Nephron (organoid): ENCODE results near the gene GRIN2B.

Experiments
- H3K27ac Mint-ChIP-seq, 3 experiments: 2 replicates each; pipeline ENCODE4 v1.8.0; 2020; ENCODE audit warnings: mixed read lengths in 3 of 3, mild to moderate bottlenecking in 2 of 3, moderate library complexity in 1 of 3
- H3K27me3 Mint-ChIP-seq: 2 replicates; pipeline ENCODE4 v1.8.0; 2021; ENCODE audit warnings: low read depth, mild to moderate bottlenecking, moderate library complexity, mixed read lengths
- H3K36me3 Mint-ChIP-seq: 2 replicates; pipeline ENCODE4 v1.8.0; 2020; ENCODE audit warnings: low read depth, mixed read lengths
- H3K4me1 Mint-ChIP-seq: 2 replicates; pipeline ENCODE4 v1.8.0; 2020; ENCODE audit warnings: mixed read lengths
- H3K4me3 Mint-ChIP-seq, 3 experiments: 2 replicates each; pipeline ENCODE4 v1.8.0; 2020; ENCODE audit warnings: mild to moderate bottlenecking in 3 of 3, mixed read lengths in 3 of 3, moderate library complexity in 2 of 3
- H3K9me3 Mint-ChIP-seq: 2 replicates; pipeline ENCODE4 v1.8.0; 2020; ENCODE audit warnings: mixed read lengths
- TF ChIP-seq, protein P1 (sequence below), 3 experiments: fragments of 200-600 bp; sonication (generic); IDR thresholded peaks; one replicate each; pipeline ENCODE4 v1.5.0; 2021; ENCODE audit warnings: antibody characterized with exemption in 3 of 3; ENCODE audit not compliant: unreplicated experiment in 3 of 3

GRIN2B gene

GRCh38 chr12:13970803-13971202 lies 10.6 kb downstream of the GRIN2B start:
- TF ChIP-seq, protein P1, sequence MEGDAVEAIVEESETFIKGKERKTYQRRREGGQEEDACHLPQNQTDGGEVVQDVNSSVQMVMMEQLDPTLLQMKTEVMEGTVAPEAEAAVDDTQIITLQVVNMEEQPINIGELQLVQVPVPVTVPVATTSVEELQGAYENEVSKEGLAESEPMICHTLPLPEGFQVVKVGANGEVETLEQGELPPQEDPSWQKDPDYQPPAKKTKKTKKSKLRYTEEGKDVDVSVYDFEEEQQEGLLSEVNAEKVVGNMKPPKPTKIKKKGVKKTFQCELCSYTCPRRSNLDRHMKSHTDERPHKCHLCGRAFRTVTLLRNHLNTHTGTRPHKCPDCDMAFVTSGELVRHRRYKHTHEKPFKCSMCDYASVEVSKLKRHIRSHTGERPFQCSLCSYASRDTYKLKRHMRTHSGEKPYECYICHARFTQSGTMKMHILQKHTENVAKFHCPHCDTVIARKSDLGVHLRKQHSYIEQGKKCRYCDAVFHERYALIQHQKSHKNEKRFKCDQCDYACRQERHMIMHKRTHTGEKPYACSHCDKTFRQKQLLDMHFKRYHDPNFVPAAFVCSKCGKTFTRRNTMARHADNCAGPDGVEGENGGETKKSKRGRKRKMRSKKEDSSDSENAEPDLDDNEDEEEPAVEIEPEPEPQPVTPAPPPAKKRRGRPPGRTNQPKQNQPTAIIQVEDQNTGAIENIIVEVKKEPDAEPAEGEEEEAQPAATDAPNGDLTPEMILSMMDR (IDR thresholded peaks at IDR 0.05; ENCODE audit: unreplicated experiment in 3 of 3): no peak
- Mint-ChIP-seq H3K4me1 (peaks cover 19% of the 10 kb centered on the region), H3K4me3 (no peak overlapping the region), H3K27ac (no peak overlapping the region), H3K36me3 (no peaks in the 10 kb centered on the region), H3K27me3 (peaks cover 18% of the 10 kb centered on the region), H3K9me3 (no peaks in the 10 kb centered on the region)

DNA sequence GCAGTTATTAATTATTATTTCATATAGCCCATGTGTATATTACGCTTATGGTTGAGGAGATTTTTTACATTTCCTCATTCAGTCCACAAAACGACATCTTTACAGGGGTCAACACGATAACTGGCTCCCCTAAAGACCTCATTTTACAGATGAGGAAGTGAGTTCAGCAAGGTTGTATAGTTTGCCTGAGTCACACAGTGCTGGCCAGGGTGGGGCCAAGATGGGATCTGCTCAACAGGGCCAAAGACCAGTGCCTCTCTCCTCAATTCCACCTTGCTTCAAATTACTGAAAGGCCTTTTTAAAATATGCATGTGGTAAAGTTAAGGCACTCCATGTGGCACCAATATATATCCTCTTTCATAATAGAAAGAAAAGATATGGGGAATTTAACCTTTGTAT lies 13.1 kb downstream of the GRIN2B start:
- TF ChIP-seq, protein P1 (IDR thresholded peaks at IDR 0.05; ENCODE audit: unreplicated experiment in 3 of 3): no peak
- H3K27ac Mint-ChIP-seq: no peak overlapping the region
- H3K4me3 Mint-ChIP-seq: no peak overlapping the region
- H3K36me3 Mint-ChIP-seq: no peaks in the 10 kb centered on the region
- no peaks in the 10 kb centered on the region for H3K4me1 Mint-ChIP-seq
- H3K27me3 Mint-ChIP-seq: peaks cover 6% of the 10 kb centered on the region
- no peaks in the 10 kb centered on the region for H3K9me3 Mint-ChIP-seq

- Mint-ChIP-seq H3K4me3 (no peak overlapping the region), H3K4me1 (peaks cover 7% of the 10 kb centered on the region), H3K27me3 (peaks cover 2% of the 10 kb centered on the region), H3K9me3 (no peaks in the 10 kb centered on the region), H3K36me3 (no peaks in the 10 kb centered on the region), H3K27ac (no peak overlapping the region)
- TF ChIP-seq, protein P1 (IDR thresholded peaks at IDR 0.05; ENCODE audit: unreplicated experiment in 3 of 3): no peak
Observed at GRCh38 chr12:13964666-13965065, 16.7 kb downstream of the GRIN2B start.

GRCh38 chr12:13962699-13963098 lies 18.7 kb downstream of the GRIN2B start:
- Mint-ChIP-seq H3K36me3 (no peaks in the 10 kb centered on the region), H3K27me3 (peaks cover 4% of the 10 kb centered on the region), H3K27ac (no peak overlapping the region), H3K9me3 (no peaks in the 10 kb centered on the region), H3K4me1 (peaks cover 12% of the 10 kb centered on the region), H3K4me3 (no peak overlapping the region)
- TF ChIP-seq, protein P1 (IDR thresholded peaks at IDR 0.05; ENCODE audit: unreplicated experiment in 3 of 3): peak; percentile 9 to 52 (median 34)

DNA sequence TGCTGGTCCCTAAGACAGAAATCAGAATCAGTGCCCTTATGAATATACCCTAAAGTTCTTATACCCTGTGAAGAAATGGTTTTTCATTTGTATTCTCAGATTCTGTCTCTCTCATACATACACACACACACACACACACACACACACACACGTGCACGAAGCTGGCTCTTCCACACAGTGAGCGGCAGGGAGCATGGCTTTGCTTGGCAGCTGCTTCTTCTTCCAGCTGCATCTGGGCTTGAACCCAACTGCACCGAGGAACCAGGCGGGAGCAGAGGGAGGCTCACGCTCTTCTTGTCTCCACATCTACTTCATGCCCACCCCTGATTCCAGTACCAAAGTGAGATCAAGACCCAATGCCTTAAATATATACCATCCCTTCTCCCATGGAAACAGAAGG lies 19.4 kb downstream of the GRIN2B start:
- TF ChIP-seq, protein P1 (IDR thresholded peaks at IDR 0.05; ENCODE audit: unreplicated experiment in 3 of 3): no peak
- H3K4me3 Mint-ChIP-seq: no peak overlapping the region
- no peak overlapping the region for H3K27ac Mint-ChIP-seq
- no peaks in the 10 kb centered on the region for H3K36me3 Mint-ChIP-seq
- peaks cover 4% of the 10 kb centered on the region for H3K27me3 Mint-ChIP-seq
- H3K9me3 Mint-ChIP-seq: no peaks in the 10 kb centered on the region
- H3K4me1 Mint-ChIP-seq: peaks cover 12% of the 10 kb centered on the region

DNA sequence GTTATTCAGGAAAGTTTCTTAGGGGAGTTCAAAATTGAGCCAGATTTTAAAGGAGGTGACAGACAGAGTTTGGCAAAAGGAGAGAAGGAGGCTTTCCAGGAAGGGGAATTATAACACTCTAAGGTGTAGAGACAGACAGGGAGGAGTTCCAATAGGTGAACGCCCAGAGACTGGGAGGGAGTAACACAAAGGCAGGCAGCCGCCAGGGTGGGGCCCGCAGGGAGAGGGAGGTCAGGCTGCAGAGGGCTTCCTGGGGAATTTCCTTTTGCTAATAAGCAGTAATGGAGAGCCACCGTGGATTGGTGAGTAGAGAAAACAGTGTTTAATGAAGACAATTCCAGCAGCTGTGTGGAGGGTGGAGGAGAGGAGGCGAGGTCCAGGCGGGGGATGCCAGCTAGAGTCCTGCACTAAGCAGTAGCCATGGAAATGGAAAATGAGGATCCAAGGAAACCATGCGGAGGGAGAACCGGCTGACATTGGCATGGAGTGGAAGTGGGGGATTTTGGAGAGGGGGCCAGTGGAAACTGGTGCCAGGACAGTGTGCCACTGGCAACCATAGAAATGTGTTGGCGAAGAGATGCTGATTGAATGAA lies 22.2 kb downstream of the GRIN2B start:
- peak overlapping the region; percentile 59 to 94 (median 93) for H3K27ac Mint-ChIP-seq
- H3K36me3 Mint-ChIP-seq: no peaks in the 10 kb centered on the region
- peaks cover 9% of the 10 kb centered on the region for H3K27me3 Mint-ChIP-seq
- no peaks in the 10 kb centered on the region for H3K9me3 Mint-ChIP-seq
- TF ChIP-seq, protein P1 (IDR thresholded peaks at IDR 0.05; ENCODE audit: unreplicated experiment in 3 of 3): no peak
- H3K4me3 Mint-ChIP-seq: peak overlapping the region in 2 of 3 experiments; percentile 26 to 46
- peaks cover 12% of the 10 kb centered on the region for H3K4me1 Mint-ChIP-seq
